Stimulated activated naive CD4-positive, alpha-beta T cell (primary cell): ENCODE results near the gene DOP1B.

Experiments used
- DNase-seq, 6 experiments: peaks; one replicate each; lab custom pipeline; 2025; lab: John Stamatoyannopoulos, UW

Gene DOP1B

GRCh38 chr21:36205962-36206361 lies 49.3 kb downstream of the DOP1B start:
- DNase-seq, result no peak
